Measurements from ENCODE around the gene SH3BP1. TPM values are rescaled to one million over a fixed set of nuclear protein-coding genes. Genes with fewer than 3 reads are reported as not detected.

SH3BP1 gene
- total and polyA plus RNA-seq, 9 of the 15 experiments (the other 6 are each of a cell fraction or from before 2014, with no cell fraction given): 0.10 to 36.2 (median 10.4) TPM

DNA sequence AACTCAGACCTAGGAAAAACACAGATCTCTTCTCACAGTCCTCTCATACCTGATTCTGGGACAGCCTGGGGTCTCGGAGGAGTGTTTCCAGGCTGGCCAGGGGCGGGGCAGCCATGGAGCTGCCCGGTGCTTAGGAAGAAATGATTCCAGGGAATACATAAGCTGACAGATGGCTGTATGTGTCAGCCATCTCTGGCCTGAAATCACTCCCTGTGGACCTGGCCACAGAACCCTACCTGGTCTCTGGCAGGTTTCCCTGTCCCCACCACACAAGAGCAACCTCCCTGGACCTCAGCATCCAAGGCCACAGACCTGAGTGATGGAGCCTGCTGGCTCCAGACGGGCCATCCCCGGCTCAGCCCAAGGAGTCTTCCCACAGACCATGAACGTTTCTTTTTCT lies 20.8 kb upstream of the SH3BP1 start:
- Histone ChIP-seq H3K9me1 (ENCODE audit: control insufficient read depth, insufficient read depth, low read length) (no peaks in the 10 kb centered on the region), H3K79me2 (ENCODE audit: control insufficient read depth, insufficient read depth, low read length) (no peaks in the 10 kb centered on the region), H4K20me1 (replicated peaks; ENCODE audit: control insufficient read depth, insufficient read depth, low read length) (no peaks in the 10 kb centered on the region), H3K4me3 (no peak overlapping the region), H3K27ac (ENCODE audit: extremely low read depth, low read depth, low read length) (no peak overlapping the region), H3K36me3 (ENCODE audit: control insufficient read depth, insufficient read depth, low read length) (peaks cover 61% of the 10 kb centered on the region; the same call in 2 of the 3 replicates), H3K9ac (ENCODE audit: insufficient read depth in 1 of 2, low read depth in 2 of 2, low read length in 2 of 2) (no peak overlapping the region), H3K4me1 (replicated peaks in 1 of 2; ENCODE audit: control insufficient read depth in 2 of 2, insufficient read depth in 2 of 2, low read length in 2 of 2) (peaks cover 0 to 15% of the 10 kb centered on the region in 2 experiments; a peak in 3 of 5 replicates), H3K9me3 (replicated peaks; ENCODE audit: control insufficient read depth, insufficient read depth, low read depth, low read length) (no peaks in the 10 kb centered on the region), H2AFZ (ENCODE audit: low read depth, low read length) (no peak overlapping the region), H3K4me2 (ENCODE audit: insufficient read depth, low read length) (no peak overlapping the region), H3K27me3 (ENCODE audit: control insufficient read depth in 2 of 2, insufficient read depth in 2 of 2, low read length in 2 of 2) (no peaks in the 10 kb centered on the region)
- in situ Hi-C loops (cut with MboI): no loop called here
- ATAC-seq: no peak
- ChIA-PET CTCF (ENCODE audit: low intra/inter-chr PET ratio) (no interaction called here), POLR2A (interaction anchor here (0.7 kb wide), 1 partner anchor 12 kb away, joined by 3 read pairs; no protein-coding TSS in a partner anchor)
- TF ChIP-seq, protein P1, sequence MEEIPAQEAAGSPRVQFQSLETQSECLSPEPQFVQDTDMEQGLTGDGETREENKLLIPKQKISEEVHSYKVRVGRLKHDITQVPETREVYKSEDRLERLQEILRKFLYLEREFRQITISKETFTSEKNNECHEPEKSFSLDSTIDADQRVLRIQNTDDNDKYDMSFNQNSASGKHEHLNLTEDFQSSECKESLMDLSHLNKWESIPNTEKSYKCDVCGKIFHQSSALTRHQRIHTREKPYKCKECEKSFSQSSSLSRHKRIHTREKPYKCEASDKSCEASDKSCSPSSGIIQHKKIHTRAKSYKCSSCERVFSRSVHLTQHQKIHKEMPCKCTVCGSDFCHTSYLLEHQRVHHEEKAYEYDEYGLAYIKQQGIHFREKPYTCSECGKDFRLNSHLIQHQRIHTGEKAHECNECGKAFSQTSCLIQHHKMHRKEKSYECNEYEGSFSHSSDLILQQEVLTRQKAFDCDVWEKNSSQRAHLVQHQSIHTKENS (CRISPR knock-in tag; IDR thresholded peaks at IDR 0.05): no peak
- no peak for TF ChIP-seq DPF2 (IDR thresholded peaks at IDR 0.05)
- TF ChIP-seq HOXB6 (CRISPR knock-in tag; IDR thresholded peaks at IDR 0.05; ENCODE audit: borderline replicate concordance): no peak
- DNase-seq (ENCODE audit: extremely low read depth in 1 of 4, low spot score in 3 of 4): no peak
- BruUV-seq (replicated peaks): no TSS peak
- intact Hi-C loops (cut with micrococcal nuclease): no loop called here
- WGBS (ENCODE audit: insufficient coverage, low coverage, missing lambda C conversion rate): 78% methylated on average over 6 of the region's 6 CpGs
- no peak for FAIRE-seq

- Histone ChIP-seq H3K27me3 (ENCODE audit: control insufficient read depth in 2 of 2, insufficient read depth in 2 of 2, low read length in 2 of 2) (no peaks in the 10 kb centered on the region), H3K4me1 (replicated peaks in 1 of 2; ENCODE audit: control insufficient read depth in 2 of 2, insufficient read depth in 2 of 2, low read length in 2 of 2) (peaks cover 0 to 24% of the 10 kb centered on the region in 2 experiments; a peak in 3 of 5 replicates), H3K9ac (ENCODE audit: insufficient read depth in 1 of 2, low read depth in 2 of 2, low read length in 2 of 2) (no peak overlapping the region; a peak in 1 of 4 replicates), H3K4me3 (no peak overlapping the region), H3K79me2 (ENCODE audit: control insufficient read depth, insufficient read depth, low read length) (no peaks in the 10 kb centered on the region), H3K9me3 (replicated peaks; ENCODE audit: control insufficient read depth, insufficient read depth, low read depth, low read length) (no peaks in the 10 kb centered on the region), H4K20me1 (replicated peaks; ENCODE audit: control insufficient read depth, insufficient read depth, low read length) (no peaks in the 10 kb centered on the region), H3K36me3 (ENCODE audit: control insufficient read depth, insufficient read depth, low read length) (peaks cover 65% of the 10 kb centered on the region; the same call in 2 of the 3 replicates), H3K4me2 (ENCODE audit: insufficient read depth, low read length) (no peak overlapping the region), H2AFZ (ENCODE audit: low read depth, low read length) (no peak overlapping the region), H3K27ac (ENCODE audit: extremely low read depth, low read depth, low read length) (no peak overlapping the region), H3K9me1 (ENCODE audit: control insufficient read depth, insufficient read depth, low read length) (no peaks in the 10 kb centered on the region)
- TF ChIP-seq U2AF2 (optimal IDR thresholded peaks at IDR 0.05; ENCODE audit: low read depth, low read length) (no peak), RBFOX2 (IDR thresholded peaks at IDR 0.05; ENCODE audit: low read depth, low read length) (peak; percentile 31; the same call in 1 of the 2 replicates)
- DNase-seq (ENCODE audit: extremely low read depth in 1 of 4, low spot score in 3 of 4): no peak
- 84% methylated on average over 6 of the region's 7 CpGs for WGBS (ENCODE audit: insufficient coverage, low coverage, missing lambda C conversion rate)
- no peak for FAIRE-seq
- intact Hi-C loops (cut with micrococcal nuclease) (no loop called here), in situ Hi-C loops (cut with MboI) (no loop called here)
- no TSS peak for BruUV-seq (replicated peaks)
- no peak for ATAC-seq
- ChIA-PET POLR2A (interaction anchor here (0.5 to 1.4 kb wide), 6 partner anchors 11 to 163 kb away, joined by 3 to 5 read pairs (median 3); partner anchors contain the start of genes GGA1 and NOL12), CTCF (ENCODE audit: low intra/inter-chr PET ratio) (no interaction called here)
These were observed 19.5 kb upstream of the SH3BP1 start for GRCh38 chr22:37619991-37620390.
